ENCODE measurements around the gene SPIRE2.
"Not testable (repeated sequence)": the region's sequence is repeated elsewhere in the genome, so short reads cannot be mapped to it uniquely, and the experiment has no call there.

- TF ChIP-seq CTCF (IDR thresholded peaks at IDR 0.05; ENCODE audit: borderline replicate concordance, extremely low read depth, low read length, poor library complexity, severe bottlenecking); EZH2 (IDR thresholded peaks at IDR 0.05; ENCODE audit: borderline replicate concordance, low read depth, low read length, severe bottlenecking): not testable (repeated sequence)
Measured at GRCh38 chr16:89783952-89784351, 44.3 kb upstream of the SPIRE2 start.
